Thyroid gland (tissue), 4 donors: ENCODE measurements around the gene GAK.

Source experiments
- POLR2A ChIP-seq, 2 donors: fragments of 450-650 bp; IDR thresholded peaks; one replicate each; pipeline ENCODE4 v1.6.1; 2017; ENCODE audit warnings: antibody characterized with exemption in 2 of 2, mild to moderate bottlenecking in 2 of 2, moderate library complexity in 1 of 2
- TF ChIP-seq, protein P1 (sequence below), 6 experiments: fragments of 200-600 bp in 3 of 6; fragments of 450-650 bp in 3 of 6; sonication (generic) in 3 of 6; IDR thresholded peaks; one replicate each; pipeline ENCODE4 v1.5.1; 2016 to 2019; ENCODE audit warnings: antibody characterized with exemption in 6 of 6, mild to moderate bottlenecking in 2 of 6, inconsistent platforms in 1 of 6, moderate library complexity in 1 of 6

DNA sequence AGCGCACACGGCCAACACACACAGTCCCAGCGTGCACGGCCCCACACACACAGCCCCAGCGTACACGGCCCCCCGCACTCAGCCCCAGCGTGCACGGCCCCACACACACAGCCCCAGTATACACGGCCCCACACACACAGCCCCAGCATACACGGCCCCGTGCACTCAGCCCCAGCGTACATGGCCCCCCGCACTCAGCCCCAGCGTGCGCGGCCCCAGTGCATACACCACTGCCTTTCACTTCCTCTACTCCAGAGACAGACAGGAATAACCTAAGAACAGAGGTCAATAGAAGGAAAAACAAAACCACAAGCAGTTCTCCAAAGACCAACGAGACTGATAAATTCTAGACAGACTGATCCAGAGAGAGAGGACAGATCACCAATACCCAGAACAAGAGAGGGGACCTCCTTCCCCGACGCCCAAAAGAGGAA lies 17.1 kb downstream of the GAK start:
- TF ChIP-seq, protein P1, sequence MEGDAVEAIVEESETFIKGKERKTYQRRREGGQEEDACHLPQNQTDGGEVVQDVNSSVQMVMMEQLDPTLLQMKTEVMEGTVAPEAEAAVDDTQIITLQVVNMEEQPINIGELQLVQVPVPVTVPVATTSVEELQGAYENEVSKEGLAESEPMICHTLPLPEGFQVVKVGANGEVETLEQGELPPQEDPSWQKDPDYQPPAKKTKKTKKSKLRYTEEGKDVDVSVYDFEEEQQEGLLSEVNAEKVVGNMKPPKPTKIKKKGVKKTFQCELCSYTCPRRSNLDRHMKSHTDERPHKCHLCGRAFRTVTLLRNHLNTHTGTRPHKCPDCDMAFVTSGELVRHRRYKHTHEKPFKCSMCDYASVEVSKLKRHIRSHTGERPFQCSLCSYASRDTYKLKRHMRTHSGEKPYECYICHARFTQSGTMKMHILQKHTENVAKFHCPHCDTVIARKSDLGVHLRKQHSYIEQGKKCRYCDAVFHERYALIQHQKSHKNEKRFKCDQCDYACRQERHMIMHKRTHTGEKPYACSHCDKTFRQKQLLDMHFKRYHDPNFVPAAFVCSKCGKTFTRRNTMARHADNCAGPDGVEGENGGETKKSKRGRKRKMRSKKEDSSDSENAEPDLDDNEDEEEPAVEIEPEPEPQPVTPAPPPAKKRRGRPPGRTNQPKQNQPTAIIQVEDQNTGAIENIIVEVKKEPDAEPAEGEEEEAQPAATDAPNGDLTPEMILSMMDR (IDR thresholded peaks at IDR 0.05) = no peak
- TF ChIP-seq POLR2A (IDR thresholded peaks at IDR 0.05) = no peak
